ENCODE measurements around the gene CLIP3. TPM values are rescaled to one million over a fixed set of nuclear protein-coding genes. Genes with fewer than 3 reads are reported as not detected.

Gene CLIP3
- total and polyA plus RNA-seq, 9 donors: 2.9 to 27.6 (median 18.7) TPM

DNA sequence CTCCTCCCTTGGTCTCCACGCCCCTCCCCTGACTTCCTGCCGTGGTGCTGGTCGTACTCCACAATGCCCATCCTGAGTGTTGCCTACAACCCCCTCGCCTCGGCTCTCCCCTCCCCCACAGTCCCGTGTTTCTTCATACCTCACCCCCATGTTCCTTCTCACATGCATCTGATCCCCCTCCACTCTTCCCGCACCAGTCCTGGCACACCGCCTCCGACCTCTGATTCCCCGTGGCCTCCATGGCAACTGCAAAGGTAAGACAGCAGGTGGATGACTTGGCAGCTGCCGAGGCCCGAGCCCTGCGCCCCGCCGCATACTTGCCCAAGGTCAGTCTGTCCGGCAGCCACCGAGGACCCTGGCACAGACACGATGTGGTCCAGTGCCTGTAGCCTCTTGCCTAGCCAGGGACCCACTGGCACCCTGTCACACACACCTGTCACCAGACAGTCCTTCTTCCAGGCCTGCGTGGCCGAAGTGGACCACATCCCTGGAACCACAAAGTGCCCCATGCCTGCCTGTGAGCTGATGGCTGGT lies 53.8 kb downstream of the CLIP3 start:
- Histone ChIP-seq H3K4me1 (ENCODE audit: control insufficient read depth, insufficient read depth, low read length) (no peaks in the 10 kb centered on the region), H3K27me3 (ENCODE audit: control insufficient read depth, insufficient read depth, low read length) (no peaks in the 10 kb centered on the region), H3K27ac (ENCODE audit: low read length) (no peak overlapping the region), H3K9me3 (replicated peaks; ENCODE audit: control insufficient read depth, low read depth, low read length) (no peaks in the 10 kb centered on the region), H3K4me3 (ENCODE audit: low read length) (no peak overlapping the region), H3K36me3 (ENCODE audit: control insufficient read depth, insufficient read depth, low read length) (no peaks in the 10 kb centered on the region)
- WGBS (ENCODE audit: insufficient coverage): 64% methylated on average over 20 of the region's 20 CpGs
- DNase-seq: no peak

DNA sequence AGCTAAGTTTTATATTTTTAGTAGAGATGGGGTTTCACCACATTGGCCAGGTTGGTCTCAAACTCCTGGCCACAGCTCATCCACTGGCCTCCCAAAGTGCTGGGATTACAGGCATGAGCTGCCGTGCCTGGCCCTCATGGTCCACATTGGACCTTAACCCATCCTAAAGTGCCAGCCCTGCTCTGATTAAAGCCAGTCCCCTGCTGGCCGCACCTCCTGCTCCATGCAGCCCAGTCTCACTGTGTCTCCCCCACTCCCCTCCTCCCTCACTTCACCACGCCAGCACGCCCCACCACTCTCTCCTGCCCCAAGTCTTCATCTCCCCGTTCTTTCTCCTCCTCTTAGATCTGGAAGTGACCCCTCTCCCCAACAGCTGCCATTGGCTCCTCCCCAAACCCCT lies 54.4 kb downstream of the CLIP3 start:
- H3K36me3 ChIP-seq (ENCODE audit: control insufficient read depth, insufficient read depth, low read length): no peaks in the 10 kb centered on the region
- no peak for DNase-seq
- no peaks in the 10 kb centered on the region for H3K27me3 ChIP-seq (ENCODE audit: control insufficient read depth, insufficient read depth, low read length)

DNA sequence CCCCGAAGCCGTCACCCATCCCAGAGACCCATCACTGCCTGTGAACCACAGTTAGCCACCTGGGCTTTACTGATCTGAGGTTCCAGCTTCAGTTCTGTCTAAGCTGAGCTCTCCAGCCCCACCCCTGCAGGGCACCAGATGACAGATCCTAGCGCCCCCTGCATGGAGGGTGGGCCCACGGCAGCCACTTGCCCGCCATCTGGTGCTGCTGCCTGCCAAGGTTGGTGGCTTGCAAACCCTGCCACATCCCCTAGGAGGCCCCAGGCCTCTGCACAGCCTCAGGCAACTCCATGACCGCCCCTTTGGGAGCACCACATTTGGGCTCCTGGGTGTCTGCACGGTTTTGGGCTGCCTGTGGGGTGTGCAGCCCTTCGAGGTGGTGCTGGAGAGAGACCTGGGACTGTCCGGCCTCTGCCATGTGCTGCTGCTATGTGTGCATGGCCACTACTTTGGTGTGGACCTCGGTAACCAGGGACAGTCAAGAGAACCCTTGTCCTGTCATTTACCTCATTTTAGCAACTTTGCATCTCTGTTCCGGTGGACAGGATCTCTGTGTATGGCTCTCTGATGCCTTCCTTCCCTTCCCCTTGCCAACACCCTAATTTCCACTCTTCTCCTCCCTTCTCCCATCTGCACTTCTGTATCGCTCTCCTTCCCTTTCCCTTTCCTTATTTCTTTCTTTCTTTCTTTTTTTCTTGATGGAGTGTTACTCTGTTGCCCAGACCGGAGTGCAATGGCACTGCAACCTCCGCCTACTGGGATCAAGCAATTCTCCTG lies 55.0 kb downstream of the CLIP3 start:
- H3K9me3 ChIP-seq (replicated peaks; ENCODE audit: control insufficient read depth, low read depth, low read length): no peaks in the 10 kb centered on the region
- H3K27ac ChIP-seq (ENCODE audit: low read length): no peak overlapping the region
- no peak overlapping the region for H3K4me3 ChIP-seq (ENCODE audit: low read length)
- H3K27me3 ChIP-seq (ENCODE audit: control insufficient read depth, insufficient read depth, low read length): no peaks in the 10 kb centered on the region
- H3K36me3 ChIP-seq (ENCODE audit: control insufficient read depth, insufficient read depth, low read length): no peaks in the 10 kb centered on the region
- H3K4me1 ChIP-seq (ENCODE audit: control insufficient read depth, insufficient read depth, low read length): no peaks in the 10 kb centered on the region
- 44% methylated on average over 11 of the region's 14 CpGs for WGBS (ENCODE audit: insufficient coverage)
- no peak for DNase-seq

More for the DNA sequence above, 54.4 kb downstream of the CLIP3 start:
- 34% methylated on average over 5 of the region's 5 CpGs for WGBS (ENCODE audit: insufficient coverage)
- Histone ChIP-seq H3K4me3 (ENCODE audit: low read length) (no peak overlapping the region), H3K4me1 (ENCODE audit: control insufficient read depth, insufficient read depth, low read length) (no peaks in the 10 kb centered on the region), H3K27ac (ENCODE audit: low read length) (no peak overlapping the region), H3K9me3 (replicated peaks; ENCODE audit: control insufficient read depth, low read depth, low read length) (no peaks in the 10 kb centered on the region)

DNA sequence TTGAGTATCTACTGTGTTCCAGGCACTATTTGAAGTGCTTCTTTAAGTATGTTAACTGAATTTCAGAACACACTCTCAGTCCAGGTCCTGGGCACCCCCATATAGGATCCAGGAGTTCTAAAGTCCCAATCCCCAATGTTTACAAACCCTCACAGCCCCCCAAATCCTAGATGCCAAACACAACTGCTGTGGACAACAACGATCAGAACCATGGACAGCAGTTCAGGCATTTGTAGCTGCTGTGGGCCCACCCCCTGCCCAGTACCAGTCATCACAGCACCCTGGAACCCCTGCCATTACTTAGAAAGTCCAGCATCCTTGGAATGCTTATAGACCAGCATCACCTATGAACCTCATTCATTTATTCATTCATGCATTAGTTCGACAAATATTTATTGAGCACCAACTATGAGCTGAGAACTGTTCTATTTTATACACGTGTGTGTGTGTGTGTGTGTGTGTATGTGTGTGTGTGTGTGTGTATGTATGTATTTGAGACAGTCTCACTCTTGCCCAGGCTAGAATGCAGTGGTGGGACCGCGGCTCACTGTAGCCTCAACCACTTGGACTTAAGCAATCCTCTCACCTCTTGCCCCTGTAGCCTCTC lies 57.0 kb downstream of the CLIP3 start:
- Histone ChIP-seq H3K4me1 (ENCODE audit: control insufficient read depth, insufficient read depth, low read length) (no peaks in the 10 kb centered on the region), H3K9me3 (replicated peaks; ENCODE audit: control insufficient read depth, low read depth, low read length) (no peaks in the 10 kb centered on the region), H3K4me3 (ENCODE audit: low read length) (no peak overlapping the region), H3K36me3 (ENCODE audit: control insufficient read depth, insufficient read depth, low read length) (no peaks in the 10 kb centered on the region), H3K27ac (ENCODE audit: low read length) (no peak overlapping the region), H3K27me3 (ENCODE audit: control insufficient read depth, insufficient read depth, low read length) (no peaks in the 10 kb centered on the region)
- DNase-seq: peak; percentile 28
- 17% methylated on average over 1 of the region's 5 CpGs for WGBS (ENCODE audit: insufficient coverage)

DNA sequence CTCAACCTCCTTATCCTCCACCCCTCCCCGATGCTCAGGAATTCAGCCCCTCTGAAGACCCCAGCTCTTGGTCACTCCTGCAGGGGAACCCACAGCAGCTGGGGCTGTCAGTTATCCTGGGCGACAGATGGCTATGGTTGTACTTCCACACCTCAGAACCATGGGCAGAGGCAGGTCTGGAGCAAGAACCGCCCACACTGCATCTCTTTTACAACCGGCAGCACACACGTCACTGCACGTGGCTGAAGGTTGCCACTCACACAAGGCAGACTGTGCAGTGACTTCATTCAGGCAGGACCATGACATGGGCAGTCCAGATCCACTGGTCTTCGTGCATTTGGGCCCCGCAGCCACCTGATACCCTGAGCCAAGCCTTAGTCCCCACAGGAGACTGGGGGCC lies 59.2 kb downstream of the CLIP3 start:
- Histone ChIP-seq H3K36me3 (ENCODE audit: control insufficient read depth, insufficient read depth, low read length) (no peaks in the 10 kb centered on the region), H3K27me3 (ENCODE audit: control insufficient read depth, insufficient read depth, low read length) (no peaks in the 10 kb centered on the region), H3K4me1 (ENCODE audit: control insufficient read depth, insufficient read depth, low read length) (no peaks in the 10 kb centered on the region), H3K9me3 (replicated peaks; ENCODE audit: control insufficient read depth, low read depth, low read length) (no peaks in the 10 kb centered on the region), H3K4me3 (ENCODE audit: low read length) (no peak overlapping the region), H3K27ac (ENCODE audit: low read length) (no peak overlapping the region)
- WGBS (ENCODE audit: insufficient coverage): 39% methylated on average over 8 of the region's 8 CpGs
- no peak for DNase-seq

DNA sequence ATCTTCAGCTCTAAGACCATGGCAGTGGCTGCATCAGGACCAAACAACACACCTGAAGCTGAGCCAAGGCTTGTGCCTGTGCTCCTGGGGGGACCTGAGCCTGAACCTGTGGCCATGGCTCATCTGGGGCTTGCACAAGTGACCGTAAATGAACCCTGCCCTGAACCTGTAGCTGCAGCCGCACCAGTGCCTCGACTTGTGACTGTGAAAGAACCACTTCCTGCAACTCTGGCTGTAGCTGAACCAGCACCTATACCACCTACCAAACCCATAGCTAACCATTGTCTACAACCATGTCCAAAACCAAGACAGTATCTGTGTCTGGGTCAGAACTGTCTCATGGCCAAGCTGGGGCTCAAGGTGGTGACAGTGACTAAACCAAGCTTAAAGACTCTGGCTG lies 65.9 kb downstream of the CLIP3 start:
- 79% methylated on average over 3 of the region's 3 CpGs for WGBS (ENCODE audit: insufficient coverage)
- Histone ChIP-seq H3K9me3 (replicated peaks; ENCODE audit: control insufficient read depth, low read depth, low read length) (no peaks in the 10 kb centered on the region), H3K4me1 (ENCODE audit: control insufficient read depth, insufficient read depth, low read length) (no peaks in the 10 kb centered on the region), H3K4me3 (ENCODE audit: low read length) (no peak overlapping the region), H3K36me3 (ENCODE audit: control insufficient read depth, insufficient read depth, low read length) (no peaks in the 10 kb centered on the region), H3K27ac (ENCODE audit: low read length) (no peak overlapping the region), H3K27me3 (ENCODE audit: control insufficient read depth, insufficient read depth, low read length) (no peaks in the 10 kb centered on the region)
- DNase-seq: no peak

Other genes with a start within 250 kb of the CLIP3 start
- gene PRODH2, start 220.0 kb downstream of the CLIP3 start, total RNA-seq: not detected
- under 1 TPM in 2 of 8 donors, not detected in 6; 0.18 to 0.27 TPM for gene PRODH2, start 220.0 kb downstream of the CLIP3 start, polyA plus RNA-seq (ENCODE audit: insufficient read depth in 1 of 8, insufficient read length in 8 of 8, low replicate concordance in 1 of 8)
- gene NPHS1, start 180.4 kb downstream of the CLIP3 start, total RNA-seq: 0.09 TPM
- under 1 TPM in 7 of 8 donors, not detected in 1; 0.04 to 0.37 (median 0.21) TPM for gene NPHS1, start 180.4 kb downstream of the CLIP3 start, polyA plus RNA-seq (ENCODE audit: insufficient read depth in 1 of 8, insufficient read length in 8 of 8, low replicate concordance in 1 of 8)
- 0.31 TPM for gene KIRREL2, start 176.0 kb downstream of the CLIP3 start, total RNA-seq
- 1 to 10 TPM in 1 of 8 donors, under 1 TPM in 7; 0.28 to 1.0 (median 0.58) TPM for gene KIRREL2, start 176.0 kb downstream of the CLIP3 start, polyA plus RNA-seq (ENCODE audit: insufficient read depth in 1 of 8, insufficient read length in 8 of 8, low replicate concordance in 1 of 8)
- gene APLP1, start 164.3 kb downstream of the CLIP3 start, total RNA-seq: 4.7 TPM
- gene APLP1, start 164.3 kb downstream of the CLIP3 start, polyA plus RNA-seq (ENCODE audit: insufficient read depth in 1 of 8, insufficient read length in 8 of 8, low replicate concordance in 1 of 8): 10 to 100 TPM in 3 of 8 donors, 1 to 10 TPM in 5; 4.6 to 10.7 (median 7.5) TPM
- 1.8 TPM for gene NFKBID, start 132.3 kb downstream of the CLIP3 start, total RNA-seq
- 1 to 10 TPM in 6 of 8 donors, under 1 TPM in 2; 0.85 to 3.3 (median 1.6) TPM for gene NFKBID, start 132.3 kb downstream of the CLIP3 start, polyA plus RNA-seq (ENCODE audit: insufficient read depth in 1 of 8, insufficient read length in 8 of 8, low replicate concordance in 1 of 8)
- gene HCST, start 130.3 kb downstream of the CLIP3 start, total RNA-seq: 4.0 TPM
- gene HCST, start 130.3 kb downstream of the CLIP3 start, polyA plus RNA-seq (ENCODE audit: insufficient read depth in 1 of 8, insufficient read length in 8 of 8, low replicate concordance in 1 of 8): 1 to 10 TPM; 3.5 to 7.8 (median 5.6) TPM
- gene TYROBP, start 124.6 kb downstream of the CLIP3 start, total RNA-seq: 18.0 TPM
- gene TYROBP, start 124.6 kb downstream of the CLIP3 start, polyA plus RNA-seq (ENCODE audit: insufficient read depth in 1 of 8, insufficient read length in 8 of 8, low replicate concordance in 1 of 8): 10 to 100 TPM; 16.5 to 22.5 (median 18.9) TPM
- gene LRFN3, start 96.5 kb downstream of the CLIP3 start, total RNA-seq: 1.8 TPM
- gene LRFN3, start 96.5 kb downstream of the CLIP3 start, polyA plus RNA-seq (ENCODE audit: insufficient read depth in 1 of 8, insufficient read length in 8 of 8, low replicate concordance in 1 of 8): 10 to 100 TPM in 3 of 8 donors, 1 to 10 TPM in 5; 6.3 to 13.9 (median 9.3) TPM
- gene SDHAF1, start 37.7 kb downstream of the CLIP3 start, total RNA-seq: 18.7 TPM
- 10 to 100 TPM; 10.9 to 14.8 (median 12.9) TPM for gene SDHAF1, start 37.7 kb downstream of the CLIP3 start, polyA plus RNA-seq (ENCODE audit: insufficient read depth in 1 of 8, insufficient read length in 8 of 8, low replicate concordance in 1 of 8)
- gene SYNE4, start 24.1 kb downstream of the CLIP3 start, total RNA-seq: 0.18 TPM
- 1 to 10 TPM in 1 of 8 donors, under 1 TPM in 7; 0.11 to 1.2 (median 0.41) TPM for gene SYNE4, start 24.1 kb downstream of the CLIP3 start, polyA plus RNA-seq (ENCODE audit: insufficient read depth in 1 of 8, insufficient read length in 8 of 8, low replicate concordance in 1 of 8)
- gene ALKBH6, start 18.7 kb downstream of the CLIP3 start, total RNA-seq: 8.3 TPM
- 10 to 100 TPM in 4 of 8 donors, 1 to 10 TPM in 4; 7.8 to 12.1 (median 9.9) TPM for gene ALKBH6, start 18.7 kb downstream of the CLIP3 start, polyA plus RNA-seq (ENCODE audit: insufficient read depth in 1 of 8, insufficient read length in 8 of 8, low replicate concordance in 1 of 8)
- 4.9 TPM for gene THAP8, start 21.4 kb upstream of the CLIP3 start, total RNA-seq
- gene THAP8, start 21.4 kb upstream of the CLIP3 start, polyA plus RNA-seq (ENCODE audit: insufficient read depth in 1 of 8, insufficient read length in 8 of 8, low replicate concordance in 1 of 8): 10 to 100 TPM in 1 of 8 donors, 1 to 10 TPM in 7; 7.9 to 11.3 (median 9.0) TPM
- gene WDR62, start 22.0 kb upstream of the CLIP3 start, total RNA-seq: 2.1 TPM
- 1 to 10 TPM; 3.2 to 4.6 (median 3.6) TPM for gene WDR62, start 22.0 kb upstream of the CLIP3 start, polyA plus RNA-seq (ENCODE audit: insufficient read depth in 1 of 8, insufficient read length in 8 of 8, low replicate concordance in 1 of 8)
- not detected for gene OVOL3, start 78.3 kb upstream of the CLIP3 start, total RNA-seq
- under 1 TPM in 1 of 8 donors, not detected in 7; 0.18 TPM for gene OVOL3, start 78.3 kb upstream of the CLIP3 start, polyA plus RNA-seq (ENCODE audit: insufficient read depth in 1 of 8, insufficient read length in 8 of 8, low replicate concordance in 1 of 8)
- 70.2 TPM for gene POLR2I, start 82.0 kb upstream of the CLIP3 start, total RNA-seq
- gene POLR2I, start 82.0 kb upstream of the CLIP3 start, polyA plus RNA-seq (ENCODE audit: insufficient read depth in 1 of 8, insufficient read length in 8 of 8, low replicate concordance in 1 of 8): 10 to 100 TPM; 37.1 to 51.5 (median 45.2) TPM
- 129 TPM for gene TBCB, start 82.6 kb upstream of the CLIP3 start, total RNA-seq
- gene TBCB, start 82.6 kb upstream of the CLIP3 start, polyA plus RNA-seq (ENCODE audit: insufficient read depth in 1 of 8, insufficient read length in 8 of 8, low replicate concordance in 1 of 8): 10 to 100 TPM; 86.5 to 97.3 (median 90.7) TPM
- 342 TPM for gene CAPNS1, start 107.2 kb upstream of the CLIP3 start, total RNA-seq
- 100 to 1,000 TPM; 492 to 602 (median 554) TPM for gene CAPNS1, start 107.2 kb upstream of the CLIP3 start, polyA plus RNA-seq (ENCODE audit: insufficient read depth in 1 of 8, insufficient read length in 8 of 8, low replicate concordance in 1 of 8)
- 185 TPM for gene COX7A1, start 119.6 kb upstream of the CLIP3 start, total RNA-seq
- 100 to 1,000 TPM; 215 to 391 (median 264) TPM for gene COX7A1, start 119.6 kb upstream of the CLIP3 start, polyA plus RNA-seq (ENCODE audit: insufficient read depth in 1 of 8, insufficient read length in 8 of 8, low replicate concordance in 1 of 8)
- 8.8 TPM for gene ZNF565, start 181.8 kb upstream of the CLIP3 start, total RNA-seq
- 1 to 10 TPM; 4.1 to 7.4 (median 5.7) TPM for gene ZNF565, start 181.8 kb upstream of the CLIP3 start, polyA plus RNA-seq (ENCODE audit: insufficient read depth in 1 of 8, insufficient read length in 8 of 8, low replicate concordance in 1 of 8)
- gene ZNF146, start 182.2 kb upstream of the CLIP3 start, total RNA-seq: 82.0 TPM
- 10 to 100 TPM; 49.7 to 82.3 (median 63.5) TPM for gene ZNF146, start 182.2 kb upstream of the CLIP3 start, polyA plus RNA-seq (ENCODE audit: insufficient read depth in 1 of 8, insufficient read length in 8 of 8, low replicate concordance in 1 of 8)